ENCODE measurements around the gene CWF19L1. TPM values are rescaled to one million over a fixed set of nuclear protein-coding genes. Genes with fewer than 3 reads are reported as not detected.

The CWF19L1 gene
- total and polyA plus RNA-seq, 2 of the 13 experiments (the other 11 are each of a cell fraction or from before 2014, with no cell fraction given), result 13.6 to 42.1 TPM

DNA sequence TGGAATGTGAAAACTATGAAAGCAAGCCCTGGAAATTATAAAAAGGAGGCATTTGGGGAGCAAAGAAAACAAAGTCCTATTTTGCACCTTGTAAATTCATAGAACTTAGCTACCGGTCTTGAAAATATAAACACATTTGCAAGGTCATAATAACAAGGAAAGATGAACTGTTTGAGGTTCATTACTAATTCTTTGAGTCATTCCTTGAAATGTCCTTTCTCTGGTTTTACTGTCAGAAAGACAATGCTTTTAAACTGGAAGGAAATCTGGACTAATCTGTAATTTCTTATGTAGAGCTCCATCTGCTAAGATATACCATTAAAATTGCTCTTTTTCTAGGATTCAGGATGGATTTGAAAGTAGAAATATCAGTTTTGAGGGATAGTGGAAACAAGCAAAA lies 83.0 kb downstream of the CWF19L1 start (continued):
- TF ChIP-seq, protein P1, sequence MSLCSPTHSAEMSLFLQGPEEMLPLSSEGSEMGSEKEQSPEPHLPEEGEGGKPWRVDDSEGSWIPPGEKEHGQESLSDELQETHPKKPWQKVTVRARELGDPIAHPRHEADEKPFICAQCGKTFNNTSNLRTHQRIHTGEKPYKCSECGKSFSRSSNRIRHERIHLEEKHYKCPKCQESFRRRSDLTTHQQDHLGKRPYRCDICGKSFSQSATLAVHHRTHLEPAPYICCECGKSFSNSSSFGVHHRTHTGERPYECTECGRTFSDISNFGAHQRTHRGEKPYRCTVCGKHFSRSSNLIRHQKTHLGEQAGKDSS (CRISPR knock-in tag; IDR thresholded peaks at IDR 0.05; ENCODE audit: borderline replicate concordance, low read depth), result no peak
- TF ChIP-seq RBM39 (IDR thresholded peaks at IDR 0.05; ENCODE audit: low read depth, low read length, poor library complexity, severe bottlenecking), result no peak
- no peak for TF ChIP-seq MTF2 (CRISPR knock-in tag; IDR thresholded peaks at IDR 0.05; ENCODE audit: borderline replicate concordance)
- no peak for TF ChIP-seq ZC3H13 (CRISPR knock-in tag; IDR thresholded peaks at IDR 0.05)
- TF ChIP-seq MIXL1 (CRISPR knock-in tag; IDR thresholded peaks at IDR 0.05), result no peak
- TF ChIP-seq ZNF790 (CRISPR knock-in tag; IDR thresholded peaks at IDR 0.05; ENCODE audit: borderline replicate concordance), result no peak

DNA sequence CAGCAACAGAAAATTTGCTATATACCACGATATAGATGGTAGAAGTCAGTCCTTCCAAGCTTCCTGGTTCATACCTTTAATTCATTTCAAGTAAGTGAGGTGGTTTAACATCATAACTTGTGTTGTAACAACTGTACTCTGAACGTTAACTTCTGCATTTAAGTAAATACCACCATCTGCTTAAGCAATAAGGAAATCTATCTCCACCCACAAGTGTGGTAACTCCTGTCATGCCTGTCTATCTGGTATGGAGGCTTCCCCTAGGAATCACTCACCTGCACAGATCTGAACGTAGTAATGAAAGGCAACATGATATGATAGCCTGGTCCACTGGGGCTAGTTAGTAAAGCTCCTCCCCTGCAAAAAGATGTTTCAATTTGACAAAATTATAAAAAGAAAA lies 84.0 kb downstream of the CWF19L1 start:
- 12% methylated on average over 3 of the region's 3 CpGs for WGBS (ENCODE audit: low lambda C conversion rate)
- peak overlapping the region in 2 of 3 experiments; percentile 31 to 72; a peak in 3 of 6 replicates for H3K4me3 ChIP-seq (replicated peaks in 1 of 3; ENCODE audit: insufficient read depth in 1 of 3, low read depth in 2 of 3, low read length in 3 of 3)
- ATAC-seq, result peak; percentile 7; the same call in 2 of the 3 replicates
- TF ChIP-seq TAF15 (IDR thresholded peaks at IDR 0.05; ENCODE audit: low read depth, low read length, poor library complexity, severe bottlenecking) (no peak), ZNF570 (CRISPR knock-in tag; IDR thresholded peaks at IDR 0.05; ENCODE audit: borderline replicate concordance) (no peak), FOXA1 (IDR thresholded peaks at IDR 0.05) (no peak), FOXA1 (CRISPR knock-in tag; IDR thresholded peaks at IDR 0.05) (peak; percentile 91), RCOR2 (CRISPR knock-in tag; IDR thresholded peaks at IDR 0.05) (no peak), NFYB (CRISPR knock-in tag; IDR thresholded peaks at IDR 0.05) (no peak), FOXK1 (CRISPR knock-in tag; IDR thresholded peaks at IDR 0.05; ENCODE audit: borderline replicate concordance, low read depth) (peak; percentile 53; the same call in 1 of the 2 replicates), ZNF660 (CRISPR knock-in tag; IDR thresholded peaks at IDR 0.05; ENCODE audit: borderline replicate concordance, low read depth) (no peak), ZNF383 (CRISPR knock-in tag; IDR thresholded peaks at IDR 0.05; ENCODE audit: borderline replicate concordance) (no peak), NCOR1 (IDR thresholded peaks at IDR 0.05; ENCODE audit: borderline replicate concordance, low read length) (peak; percentile 52; the same call in 1 of the 2 replicates), MXI1 (IDR thresholded peaks at IDR 0.05; ENCODE audit: borderline replicate concordance, low read depth, low read length) (peak; percentile 16; the same call in 1 of the 3 replicates), ZNF224 (CRISPR knock-in tag; IDR thresholded peaks at IDR 0.05) (no peak), ZBTB21 (CRISPR knock-in tag; IDR thresholded peaks at IDR 0.05) (peak; percentile 36; the same call in 1 of the 2 replicates), FOXA3 (CRISPR knock-in tag; IDR thresholded peaks at IDR 0.05) (peak; percentile 91)
- TF ChIP-seq, protein P2, sequence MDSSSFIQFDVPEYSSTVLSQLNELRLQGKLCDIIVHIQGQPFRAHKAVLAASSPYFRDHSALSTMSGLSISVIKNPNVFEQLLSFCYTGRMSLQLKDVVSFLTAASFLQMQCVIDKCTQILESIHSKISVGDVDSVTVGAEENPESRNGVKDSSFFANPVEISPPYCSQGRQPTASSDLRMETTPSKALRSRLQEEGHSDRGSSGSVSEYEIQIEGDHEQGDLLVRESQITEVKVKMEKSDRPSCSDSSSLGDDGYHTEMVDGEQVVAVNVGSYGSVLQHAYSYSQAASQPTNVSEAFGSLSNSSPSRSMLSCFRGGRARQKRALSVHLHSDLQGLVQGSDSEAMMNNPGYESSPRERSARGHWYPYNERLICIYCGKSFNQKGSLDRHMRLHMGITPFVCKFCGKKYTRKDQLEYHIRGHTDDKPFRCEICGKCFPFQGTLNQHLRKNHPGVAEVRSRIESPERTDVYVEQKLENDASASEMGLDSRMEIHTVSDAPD (CRISPR knock-in tag; IDR thresholded peaks at IDR 0.05), result no peak
- TF ChIP-seq, protein P3, sequence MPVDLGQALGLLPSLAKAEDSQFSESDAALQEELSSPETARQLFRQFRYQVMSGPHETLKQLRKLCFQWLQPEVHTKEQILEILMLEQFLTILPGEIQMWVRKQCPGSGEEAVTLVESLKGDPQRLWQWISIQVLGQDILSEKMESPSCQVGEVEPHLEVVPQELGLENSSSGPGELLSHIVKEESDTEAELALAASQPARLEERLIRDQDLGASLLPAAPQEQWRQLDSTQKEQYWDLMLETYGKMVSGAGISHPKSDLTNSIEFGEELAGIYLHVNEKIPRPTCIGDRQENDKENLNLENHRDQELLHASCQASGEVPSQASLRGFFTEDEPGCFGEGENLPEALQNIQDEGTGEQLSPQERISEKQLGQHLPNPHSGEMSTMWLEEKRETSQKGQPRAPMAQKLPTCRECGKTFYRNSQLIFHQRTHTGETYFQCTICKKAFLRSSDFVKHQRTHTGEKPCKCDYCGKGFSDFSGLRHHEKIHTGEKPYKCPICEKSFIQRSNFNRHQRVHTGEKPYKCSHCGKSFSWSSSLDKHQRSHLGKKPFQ (CRISPR knock-in tag; IDR thresholded peaks at IDR 0.05; ENCODE audit: insufficient replicate concordance), result no peak

More for the DNA sequence above, 84.0 kb downstream of the CWF19L1 start:
- POLR2A ChIA-PET, result interaction anchor here (0.6 to 0.7 kb wide), 2 partner anchors 19 to 76 kb away, joined by 3 read pairs; no protein-coding TSS in a partner anchor
- CTCF ChIA-PET (ENCODE audit: low intra/inter-chr PET ratio, low total read pairs), result no interaction called here
- no TSS peak for BruUV-seq (replicated peaks)
- Histone ChIP-seq H3K9me3 (ENCODE audit: low read length) (no peaks in the 10 kb centered on the region), H3K4me2 (ENCODE audit: low read depth, low read length) (peak overlapping the region; percentile 84), H3K27ac (ENCODE audit: extremely low read length, insufficient read depth, low read length) (peak overlapping the region; percentile 81), H3K9ac (ENCODE audit: insufficient read depth, low read depth, low read length) (peak overlapping the region; percentile 35; the same call in 1 of the 2 replicates), H3K27me3 (ENCODE audit: control insufficient read depth in 1 of 2, insufficient read depth in 2 of 2, low read length in 2 of 2) (no peaks in the 10 kb centered on the region; a peak in 1 of 5 replicates), H3K36me3 (replicated peaks in 1 of 2; ENCODE audit: control insufficient read depth in 1 of 2, insufficient read depth in 2 of 2, low read length in 2 of 2) (peaks cover 0 to 13% of the 10 kb centered on the region in 2 experiments; a peak in 3 of 5 replicates), H4K20me1 (ENCODE audit: insufficient read depth, low read length) (no peaks in the 10 kb centered on the region; the same call in 1 of the 2 replicates), H3K79me2 (ENCODE audit: insufficient read depth, low read length) (peaks cover 59% of the 10 kb centered on the region), H3K4me1 (ENCODE audit: insufficient read depth, low read length) (peaks cover 66% of the 10 kb centered on the region), H2AFZ (ENCODE audit: low read length) (no peak overlapping the region)
- intact Hi-C loops (cut with micrococcal nuclease; ENCODE audit: unreplicated experiment), result no loop called here
- peak; percentile 76 for DNase-seq (ENCODE audit: low spot score)
- in situ Hi-C loops (cut with HindIII; ENCODE audit: extremely low pct_ligation_motif_present, low pct_unique_long_range_greater_than_20kb), result no loop called here
- FAIRE-seq, result peak; percentile 72

Measured in HepG2 (cell line).